DMS79 treated with DMSO at 0.1 percent for 48 hours (cell line): ENCODE data around the gene GPR152.
A peak's percentile ranks its signal among the peaks of the same experiment; 100 is the strongest.
"Not testable (repeated sequence)": the region's sequence is repeated elsewhere in the genome, so short reads cannot be mapped to it uniquely, and the experiment has no call there.

ENCODE experiments used
- DNase-seq: peaks from one replicate; lab custom pipeline; 2025; lab: John Stamatoyannopoulos, UW

The GPR152 gene

GRCh38 chr11:67439321-67440228 lies 13.0 kb downstream of the GPR152 start:
- DNase-seq, result no peak

- DNase-seq, result no peak
These were observed 14.2 kb downstream of the GPR152 start for GRCh38 chr11:67438158-67438902.

- DNase-seq, result no peak
These were observed 14.7 kb downstream of the GPR152 start for GRCh38 chr11:67437809-67438157.

- DNase-seq, result no peak
These were observed 15.3 kb downstream of the GPR152 start, which contains the start of gene PTPRCAP for GRCh38 chr11:67437082-67437808. PTPRCAP (minus strand) TSS chr11:67437682; CDS start chr11:67437619, 63 bp downstream.

- DNase-seq, result no peak
These were observed 16.0 kb downstream of the GPR152 start for GRCh38 chr11:67436459-67437081.

GRCh38 chr11:67435727-67436458 lies 16.6 kb downstream of the GPR152 start:
- DNase-seq, result no peak

- no peak for DNase-seq
These were observed 17.4 kb downstream of the GPR152 start for GRCh38 chr11:67435031-67435726.

GRCh38 chr11:67434395-67434881 lies 18.1 kb downstream of the GPR152 start:
- DNase-seq, result no peak

GRCh38 chr11:67433536-67434394 lies 18.8 kb downstream of the GPR152 start:
- DNase-seq, result no peak

- DNase-seq, result no peak
These were observed 19.7 kb downstream of the GPR152 start for GRCh38 chr11:67432655-67433349.

GRCh38 chr11:67431346-67432249 lies 20.9 kb downstream of the GPR152 start:
- no peak for DNase-seq

- DNase-seq, result no peak
These were observed 22.8 kb downstream of the GPR152 start for GRCh38 chr11:67429722-67430121.

GRCh38 chr11:67429038-67429668 lies 23.4 kb downstream of the GPR152 start:
- DNase-seq, result no peak

GRCh38 chr11:67428052-67429001 lies 24.2 kb downstream of the GPR152 start, which contains the start of gene RPS6KB2:
RPS6KB2 (plus strand) TSS chr11:67428494; CDS start chr11:67428546, 52 bp downstream.
- peak; percentile 93 for DNase-seq

- DNase-seq, result not testable (repeated sequence)
These were observed 25.1 kb downstream of the GPR152 start for GRCh38 chr11:67427364-67427859.
